HG03064 (cell line): ENCODE results near the gene ITGB4.

Source experiments
- ATAC-seq: cut with Tn5 transposase; IDR thresholded peaks from one replicate; pipeline ENCODE4 v1.9.1; 2021; ENCODE audit warnings: low read depth; ENCODE audit not compliant: unreplicated experiment

The ITGB4 gene

GRCh38 chr17:75695830-75696271, 25.4 kb upstream of the ITGB4 start:
- ATAC-seq, result no peak

- ATAC-seq, result no peak
Observed at GRCh38 chr17:75697651-75698291, 23.5 kb upstream of the ITGB4 start.

GRCh38 chr17:75698659-75699058, 22.6 kb upstream of the ITGB4 start:
- no peak for ATAC-seq

- no peak for ATAC-seq
Observed at GRCh38 chr17:75701288-75701687, 20.0 kb upstream of the ITGB4 start.

GRCh38 chr17:75703191-75703590, 18.1 kb upstream of the ITGB4 start:
- no peak for ATAC-seq

- no peak for ATAC-seq
Observed at GRCh38 chr17:75703591-75703990, 17.7 kb upstream of the ITGB4 start.

GRCh38 chr17:75704963-75705875, 16.0 kb upstream of the ITGB4 start:
- no peak for ATAC-seq

GRCh38 chr17:75706042-75706728, 15.1 kb upstream of the ITGB4 start:
- ATAC-seq, result no peak

- ATAC-seq, result no peak
Observed at GRCh38 chr17:75707079-75707571, 14.1 kb upstream of the ITGB4 start.

- ATAC-seq, result no peak
Observed at GRCh38 chr17:75712446-75712845, 8.8 kb upstream of the ITGB4 start.

GRCh38 chr17:75719732-75720131, 1.5 kb upstream of the ITGB4 start:
- no peak for ATAC-seq

- ATAC-seq, result no peak
Observed at GRCh38 chr17:75721463-75722011, 278 bp downstream of the ITGB4 start.

GRCh38 chr17:75722076-75722475, 817 bp downstream of the ITGB4 start:
- no peak for ATAC-seq

GRCh38 chr17:75722542-75723095, 1.4 kb downstream of the ITGB4 start:
- ATAC-seq, result no peak

- ATAC-seq, result no peak
Observed at GRCh38 chr17:75723171-75723930, 2.1 kb downstream of the ITGB4 start.

- no peak for ATAC-seq
Observed at GRCh38 chr17:75724016-75725003, 3.1 kb downstream of the ITGB4 start.

- ATAC-seq, result no peak
Observed at GRCh38 chr17:75725504-75725903, 4.2 kb downstream of the ITGB4 start.

- no peak for ATAC-seq
Observed at GRCh38 chr17:75727391-75727790, 6.1 kb downstream of the ITGB4 start.

GRCh38 chr17:75729351-75729750, 8.1 kb downstream of the ITGB4 start:
- ATAC-seq, result no peak
